Measurements from ENCODE around the gene TMEM72.

Gene TMEM72

GRCh38 chr10:44890696-44891563 is 20.2 kb upstream of the TMEM72 start:
- ATAC-seq = no peak
- TF ChIP-seq ZFP3 (CRISPR knock-in tag; IDR thresholded peaks at IDR 0.05) (no peak), RARB (CRISPR knock-in tag; IDR thresholded peaks at IDR 0.05) (no peak), ISL1 (CRISPR knock-in tag; IDR thresholded peaks at IDR 0.05) (no peak), TOX (CRISPR knock-in tag; IDR thresholded peaks at IDR 0.05; ENCODE audit: borderline replicate concordance) (no peak), PPARA (CRISPR knock-in tag; IDR thresholded peaks at IDR 0.05; ENCODE audit: borderline replicate concordance) (no peak), CSDC2 (CRISPR knock-in tag; IDR thresholded peaks at IDR 0.05) (no peak), GLIS3 (CRISPR knock-in tag; IDR thresholded peaks at IDR 0.05) (no peak), SNAI2 (CRISPR knock-in tag; IDR thresholded peaks at IDR 0.05) (no peak), ZNF8 (CRISPR knock-in tag; IDR thresholded peaks at IDR 0.05) (no peak), ZC3H10 (CRISPR knock-in tag; IDR thresholded peaks at IDR 0.05) (no peak), BACH2 (CRISPR knock-in tag; IDR thresholded peaks at IDR 0.05; ENCODE audit: borderline replicate concordance) (no peak), ZNF565 (CRISPR knock-in tag; conservative IDR thresholded peaks at IDR 0.05; ENCODE audit: low read depth) (no peak), ZNF70 (CRISPR knock-in tag; IDR thresholded peaks at IDR 0.05) (no peak)
- TF ChIP-seq, protein P1, sequence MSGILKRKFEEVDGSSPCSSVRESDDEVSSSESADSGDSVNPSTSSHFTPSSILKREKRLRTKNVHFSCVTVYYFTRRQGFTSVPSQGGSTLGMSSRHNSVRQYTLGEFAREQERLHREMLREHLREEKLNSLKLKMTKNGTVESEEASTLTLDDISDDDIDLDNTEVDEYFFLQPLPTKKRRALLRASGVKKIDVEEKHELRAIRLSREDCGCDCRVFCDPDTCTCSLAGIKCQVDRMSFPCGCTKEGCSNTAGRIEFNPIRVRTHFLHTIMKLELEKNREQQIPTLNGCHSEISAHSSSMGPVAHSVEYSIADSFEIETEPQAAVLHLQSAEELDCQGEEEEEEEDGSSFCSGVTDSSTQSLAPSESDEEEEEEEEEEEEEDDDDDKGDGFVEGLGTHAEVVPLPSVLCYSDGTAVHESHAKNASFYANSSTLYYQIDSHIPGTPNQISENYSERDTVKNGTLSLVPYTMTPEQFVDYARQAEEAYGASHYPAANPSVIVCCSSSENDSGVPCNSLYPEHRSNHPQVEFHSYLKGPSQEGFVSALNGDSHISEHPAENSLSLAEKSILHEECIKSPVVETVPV (CRISPR knock-in tag; IDR thresholded peaks at IDR 0.05) = no peak
- TF ChIP-seq, protein P2, sequence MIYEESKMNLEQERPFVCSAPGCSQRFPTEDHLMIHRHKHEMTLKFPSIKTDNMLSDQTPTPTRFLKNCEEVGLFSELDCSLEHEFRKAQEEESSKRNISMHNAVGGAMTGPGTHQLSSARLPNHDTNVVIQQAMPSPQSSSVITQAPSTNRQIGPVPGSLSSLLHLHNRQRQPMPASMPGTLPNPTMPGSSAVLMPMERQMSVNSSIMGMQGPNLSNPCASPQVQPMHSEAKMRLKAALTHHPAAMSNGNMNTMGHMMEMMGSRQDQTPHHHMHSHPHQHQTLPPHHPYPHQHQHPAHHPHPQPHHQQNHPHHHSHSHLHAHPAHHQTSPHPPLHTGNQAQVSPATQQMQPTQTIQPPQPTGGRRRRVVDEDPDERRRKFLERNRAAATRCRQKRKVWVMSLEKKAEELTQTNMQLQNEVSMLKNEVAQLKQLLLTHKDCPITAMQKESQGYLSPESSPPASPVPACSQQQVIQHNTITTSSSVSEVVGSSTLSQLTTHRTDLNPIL (CRISPR knock-in tag; IDR thresholded peaks at IDR 0.05; ENCODE audit: low read depth) = no peak

GRCh38 chr10:44891721-44892120 is 19.4 kb upstream of the TMEM72 start:
- no peak for TF ChIP-seq POU6F1 (CRISPR knock-in tag; IDR thresholded peaks at IDR 0.05; ENCODE audit: borderline replicate concordance, low read depth)
- TF ChIP-seq TCF4 (CRISPR knock-in tag; IDR thresholded peaks at IDR 0.05; ENCODE audit: borderline replicate concordance) = no peak
- no peak for TF ChIP-seq ZC3H10 (CRISPR knock-in tag; IDR thresholded peaks at IDR 0.05)
- TF ChIP-seq TOX (CRISPR knock-in tag; IDR thresholded peaks at IDR 0.05; ENCODE audit: borderline replicate concordance) = no peak
- TF ChIP-seq SNAI2 (CRISPR knock-in tag; IDR thresholded peaks at IDR 0.05) = no peak
- no peak for TF ChIP-seq ISL1 (CRISPR knock-in tag; IDR thresholded peaks at IDR 0.05)
- no peak for TF ChIP-seq ZFP3 (CRISPR knock-in tag; IDR thresholded peaks at IDR 0.05)
- TF ChIP-seq PPARA (CRISPR knock-in tag; IDR thresholded peaks at IDR 0.05; ENCODE audit: borderline replicate concordance) = no peak
- TF ChIP-seq OSR1 (CRISPR knock-in tag; IDR thresholded peaks at IDR 0.05) = no peak
- TF ChIP-seq BACH2 (CRISPR knock-in tag; IDR thresholded peaks at IDR 0.05; ENCODE audit: borderline replicate concordance) = no peak
- TF ChIP-seq GLIS3 (CRISPR knock-in tag; IDR thresholded peaks at IDR 0.05) = no peak
- TF ChIP-seq, protein P3, sequence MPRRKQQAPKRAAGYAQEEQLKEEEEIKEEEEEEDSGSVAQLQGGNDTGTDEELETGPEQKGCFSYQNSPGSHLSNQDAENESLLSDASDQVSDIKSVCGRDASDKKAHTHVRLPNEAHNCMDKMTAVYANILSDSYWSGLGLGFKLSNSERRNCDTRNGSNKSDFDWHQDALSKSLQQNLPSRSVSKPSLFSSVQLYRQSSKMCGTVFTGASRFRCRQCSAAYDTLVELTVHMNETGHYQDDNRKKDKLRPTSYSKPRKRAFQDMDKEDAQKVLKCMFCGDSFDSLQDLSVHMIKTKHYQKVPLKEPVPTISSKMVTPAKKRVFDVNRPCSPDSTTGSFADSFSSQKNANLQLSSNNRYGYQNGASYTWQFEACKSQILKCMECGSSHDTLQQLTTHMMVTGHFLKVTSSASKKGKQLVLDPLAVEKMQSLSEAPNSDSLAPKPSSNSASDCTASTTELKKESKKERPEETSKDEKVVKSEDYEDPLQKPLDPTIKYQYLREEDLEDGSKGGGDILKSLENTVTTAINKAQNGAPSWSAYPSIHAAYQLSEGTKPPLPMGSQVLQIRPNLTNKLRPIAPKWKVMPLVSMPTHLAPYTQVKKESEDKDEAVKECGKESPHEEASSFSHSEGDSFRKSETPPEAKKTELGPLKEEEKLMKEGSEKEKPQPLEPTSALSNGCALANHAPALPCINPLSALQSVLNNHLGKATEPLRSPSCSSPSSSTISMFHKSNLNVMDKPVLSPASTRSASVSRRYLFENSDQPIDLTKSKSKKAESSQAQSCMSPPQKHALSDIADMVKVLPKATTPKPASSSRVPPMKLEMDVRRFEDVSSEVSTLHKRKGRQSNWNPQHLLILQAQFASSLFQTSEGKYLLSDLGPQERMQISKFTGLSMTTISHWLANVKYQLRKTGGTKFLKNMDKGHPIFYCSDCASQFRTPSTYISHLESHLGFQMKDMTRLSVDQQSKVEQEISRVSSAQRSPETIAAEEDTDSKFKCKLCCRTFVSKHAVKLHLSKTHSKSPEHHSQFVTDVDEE (CRISPR knock-in tag; IDR thresholded peaks at IDR 0.05) = no peak
- TF ChIP-seq, protein P2 (CRISPR knock-in tag; IDR thresholded peaks at IDR 0.05; ENCODE audit: low read depth) = no peak
- TF ChIP-seq, protein P1 (CRISPR knock-in tag; IDR thresholded peaks at IDR 0.05) = no peak
- TF ChIP-seq RARB (CRISPR knock-in tag; IDR thresholded peaks at IDR 0.05) = no peak
- ATAC-seq = no peak

Measured in SK-N-SH treated with all-trans-retinoic acid at 6 μM for 48 hours (cell line).